Smooth muscle cell (in vitro differentiated cells): ENCODE measurements around the gene GALE. TPM values are rescaled to one million over a fixed set of nuclear protein-coding genes. Genes with fewer than 3 reads are reported as not detected.

Experiments
- DNase-seq: peaks from one replicate; lab custom pipeline; 2025; ENCODE audit not compliant: unreplicated experiment; lab: John Stamatoyannopoulos, UW
- H2AFZ ChIP-seq: fragments of 200-600 bp; sonication (generic); 2 replicates; pipeline ENCODE4 v1.6.0; 2016; ENCODE audit warnings: antibody characterized with exemption, low read depth, mild to moderate bottlenecking
- H3F3A ChIP-seq: fragments of 200-600 bp; sonication (generic); 2 replicates; pipeline ENCODE4 v1.6.0; 2017; ENCODE audit warnings: antibody characterized with exemption, low read depth
- H3K27ac ChIP-seq: fragments of 200-600 bp; sonication (generic); 2 replicates; pipeline ENCODE4 v1.5.1; 2016; ENCODE audit warnings: low read depth, mild to moderate bottlenecking
- H3K27me3 ChIP-seq: fragments of 200-600 bp; sonication (generic); 2 replicates; pipeline ENCODE4 v1.6.1; 2016; ENCODE audit warnings: low read depth, mild to moderate bottlenecking
- H3K36me3 ChIP-seq: fragments of 200-600 bp; sonication (generic); 2 replicates; pipeline ENCODE4 v1.5.1; 2016; ENCODE audit warnings: low read depth
- H3K4me1 ChIP-seq: fragments of 200-600 bp; sonication (generic); 2 replicates; pipeline ENCODE4 v1.5.1; 2016; ENCODE audit warnings: low read depth
- H3K4me2 ChIP-seq: fragments of 200-600 bp; sonication (generic); 2 replicates; pipeline ENCODE4 v1.6.0; 2016; ENCODE audit warnings: mild to moderate bottlenecking
- H3K4me3 ChIP-seq: fragments of 200-600 bp; sonication (generic); 2 replicates; pipeline ENCODE4 v1.5.1; 2016; ENCODE audit warnings: mild to moderate bottlenecking
- H3K79me2 ChIP-seq: fragments of 200-600 bp; sonication (generic); 2 replicates; pipeline ENCODE4 v1.6.0; 2016; ENCODE audit warnings: low read depth, mild to moderate bottlenecking
- H3K9ac ChIP-seq: fragments of 200-600 bp; sonication (generic); 2 replicates; pipeline ENCODE4 v1.6.0; 2016; ENCODE audit warnings: low read depth
- H3K9me3 ChIP-seq: fragments of 200-600 bp; sonication (generic); replicated peaks from 2 replicates; pipeline ENCODE4 v1.5.1; 2016; ENCODE audit warnings: low read depth
- H4K20me1 ChIP-seq: fragments of 200-600 bp; sonication (generic); 2 replicates; pipeline ENCODE4 v1.6.0; 2016; ENCODE audit warnings: low read depth
- WGBS: methylation state at CpG from one replicate; pipeline ENCODE4 v1.1.7; 2016; ENCODE audit warnings: low lambda C conversion rate; 5-methylcytosine and 5-hydroxymethylcytosine counted together
- polyA plus RNA-seq: library from polyadenylated mRNA; unstranded; fragments of >200 nt; fragmentation: Nextera tagmentation; extraction: Ambion mirVana; gene quantifications from 2 replicates; pipeline ENCODE4 v1.2.1, GENCODE V29; 2016
- total RNA-seq: library from RNA; depleted of rRNA; stranded (reverse); fragments of >200 nt; gene quantifications from 2 replicates; pipeline ENCODE4 v1.2.3, GENCODE V29; 2014
- TF ChIP-seq, protein P1 (sequence below): fragments of 200-600 bp; sonication (generic); IDR thresholded peaks from 2 replicates; pipeline ENCODE4 v1.5.1; 2017; ENCODE audit warnings: borderline replicate concordance, mild to moderate bottlenecking, antibody characterized with exemption; ENCODE audit not compliant: insufficient read depth, poor library complexity, severe bottlenecking

Gene GALE
- total and polyA plus RNA-seq, 2 experiments from 2014 or later = 51.7 to 75.2 TPM

GRCh38 chr1:23798662-23799142 lies 1.9 kb downstream of the GALE start:
- peak overlapping the region; percentile 98 for H3K4me2 ChIP-seq
- H3K36me3 ChIP-seq = no peaks in the 10 kb centered on the region
- H2AFZ ChIP-seq = no peak overlapping the region
- peak overlapping the region; percentile 84 for H3K27ac ChIP-seq
- H3K79me2 ChIP-seq = no peaks in the 10 kb centered on the region
- no peaks in the 10 kb centered on the region for H4K20me1 ChIP-seq
- peak overlapping the region; percentile 85 for H3K4me3 ChIP-seq
- 93% methylated on average over 9 of the region's 12 CpGs for WGBS
- no peaks in the 10 kb centered on the region for H3K27me3 ChIP-seq
- H3K9me3 ChIP-seq = no peaks in the 10 kb centered on the region
- H3K9ac ChIP-seq = no peak overlapping the region
- H3F3A ChIP-seq = peaks cover 17% of the 10 kb centered on the region
- no peak for DNase-seq
- H3K4me1 ChIP-seq = peaks cover 5% of the 10 kb centered on the region
- TF ChIP-seq, protein P1, sequence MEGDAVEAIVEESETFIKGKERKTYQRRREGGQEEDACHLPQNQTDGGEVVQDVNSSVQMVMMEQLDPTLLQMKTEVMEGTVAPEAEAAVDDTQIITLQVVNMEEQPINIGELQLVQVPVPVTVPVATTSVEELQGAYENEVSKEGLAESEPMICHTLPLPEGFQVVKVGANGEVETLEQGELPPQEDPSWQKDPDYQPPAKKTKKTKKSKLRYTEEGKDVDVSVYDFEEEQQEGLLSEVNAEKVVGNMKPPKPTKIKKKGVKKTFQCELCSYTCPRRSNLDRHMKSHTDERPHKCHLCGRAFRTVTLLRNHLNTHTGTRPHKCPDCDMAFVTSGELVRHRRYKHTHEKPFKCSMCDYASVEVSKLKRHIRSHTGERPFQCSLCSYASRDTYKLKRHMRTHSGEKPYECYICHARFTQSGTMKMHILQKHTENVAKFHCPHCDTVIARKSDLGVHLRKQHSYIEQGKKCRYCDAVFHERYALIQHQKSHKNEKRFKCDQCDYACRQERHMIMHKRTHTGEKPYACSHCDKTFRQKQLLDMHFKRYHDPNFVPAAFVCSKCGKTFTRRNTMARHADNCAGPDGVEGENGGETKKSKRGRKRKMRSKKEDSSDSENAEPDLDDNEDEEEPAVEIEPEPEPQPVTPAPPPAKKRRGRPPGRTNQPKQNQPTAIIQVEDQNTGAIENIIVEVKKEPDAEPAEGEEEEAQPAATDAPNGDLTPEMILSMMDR = no peak

- Histone ChIP-seq H3K9me3 (no peaks in the 10 kb centered on the region), H4K20me1 (peaks cover 3% of the 10 kb centered on the region), H3K79me2 (peaks cover 2% of the 10 kb centered on the region), H3K4me2 (no peak overlapping the region), H2AFZ (no peak overlapping the region), H3K4me1 (peaks cover 5% of the 10 kb centered on the region), H3K4me3 (no peak overlapping the region), H3F3A (peaks cover 16% of the 10 kb centered on the region), H3K27ac (no peak overlapping the region), H3K27me3 (no peaks in the 10 kb centered on the region), H3K9ac (no peak overlapping the region), H3K36me3 (no peaks in the 10 kb centered on the region)
- WGBS = 96% methylated on average over 20 of the region's 20 CpGs
- TF ChIP-seq, protein P1 = no peak
- DNase-seq = no peak
Measured at GRCh38 chr1:23797478-23798448, 2.8 kb downstream of the GALE start.

DNA sequence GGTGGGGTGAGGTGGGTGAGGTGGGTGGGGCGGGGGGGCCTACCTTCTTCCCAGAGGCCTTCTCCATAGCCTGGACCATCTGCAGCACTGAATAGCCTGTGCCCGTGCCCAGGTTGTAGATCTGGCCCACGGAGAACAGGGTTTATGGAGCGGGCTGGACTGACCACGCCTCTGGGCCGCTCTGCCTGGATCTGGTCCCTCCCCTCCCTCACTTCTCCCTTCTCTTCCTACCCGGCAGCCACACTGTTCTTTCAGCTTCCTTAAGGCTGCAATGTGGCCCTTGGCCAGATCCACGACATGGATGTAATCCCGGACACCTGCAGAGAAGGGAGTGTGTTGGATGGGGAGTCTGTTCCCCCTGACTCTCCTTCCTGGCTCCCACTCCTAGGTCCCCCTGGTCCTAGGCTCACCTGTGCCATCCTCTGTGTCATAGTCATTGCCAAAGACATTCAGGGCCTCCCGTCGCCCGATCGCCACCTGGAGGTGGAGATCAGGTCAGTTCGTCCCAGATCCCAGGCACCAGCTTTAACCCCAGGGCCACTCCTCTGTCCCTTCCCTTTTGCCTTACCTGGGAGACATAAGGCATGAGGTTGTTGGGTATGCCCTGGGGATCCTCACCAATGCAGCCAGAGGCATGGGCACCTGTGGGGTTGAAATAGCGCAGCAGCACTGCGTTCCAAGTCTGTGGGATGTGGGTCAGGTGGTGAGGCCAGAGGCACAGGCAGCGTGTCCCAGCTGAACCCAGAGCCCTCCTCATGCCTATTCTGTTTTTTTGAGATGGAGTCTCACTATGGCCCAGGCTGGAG lies 3.9 kb downstream of the GALE start:
- Histone ChIP-seq H3K36me3 (no peaks in the 10 kb centered on the region), H3K27me3 (no peaks in the 10 kb centered on the region), H3F3A (peaks cover 7% of the 10 kb centered on the region), H3K9ac (no peak overlapping the region), H3K27ac (no peak overlapping the region), H3K79me2 (peaks cover 13% of the 10 kb centered on the region), H2AFZ (no peak overlapping the region), H3K4me1 (peaks cover 11% of the 10 kb centered on the region), H3K9me3 (no peaks in the 10 kb centered on the region), H4K20me1 (peaks cover 11% of the 10 kb centered on the region), H3K4me2 (no peak overlapping the region), H3K4me3 (no peak overlapping the region)
- no peak for DNase-seq
- TF ChIP-seq, protein P1 = no peak
- WGBS = 85% methylated on average over 17 of the region's 17 CpGs
